Left ventricle myocardium inferior (tissue), 1 donor: Measurements from ENCODE around the gene FHDC1. TPM values are rescaled to one million over a fixed set of nuclear protein-coding genes. Genes with fewer than 3 reads are reported as not detected.

Source experiments
- DNase-seq: peaks from one replicate; pipeline ENCODE4 v3.0.0-alpha.2; 2020
- H3K27ac ChIP-seq: fragments of 200-600 bp; replicated peaks from 2 replicates; pipeline ENCODE4 v1.8.0; 2021
- H3K27me3 ChIP-seq: fragments of 200-600 bp; 2 replicates; pipeline ENCODE4 v1.8.0; 2021; ENCODE audit warnings: low read depth
- H3K36me3 ChIP-seq: fragments of 200-600 bp; 2 replicates; pipeline ENCODE4 v1.8.0; 2021
- H3K4me1 ChIP-seq: fragments of 200-600 bp; 2 replicates; pipeline ENCODE4 v1.8.0; 2021
- H3K4me3 ChIP-seq: fragments of 200-600 bp; 2 replicates; pipeline ENCODE4 v1.8.0; 2021; ENCODE audit warnings: mild to moderate bottlenecking, moderate library complexity
- H3K9me3 ChIP-seq: fragments of 200-600 bp; replicated peaks from 2 replicates; pipeline ENCODE4 v1.8.0; 2021
- CTCF ChIP-seq: fragments of 200-600 bp; IDR thresholded peaks from 2 replicates; pipeline ENCODE4 v1.8.0; 2021; ENCODE audit warnings: antibody characterized with exemption, mild to moderate bottlenecking, borderline replicate concordance
- intact Hi-C: fragments of 100-400 bp; cut with micrococcal nuclease; formaldehyde crosslinking; loops from one replicate; pipeline ENCODE4 v1.11.0; 2022
- total RNA-seq: library from RNA; stranded (reverse); fragmentation: NEBNext Ultra II Directional; extraction: Animal tissue kit (Norgen Biotek cat#: 25700); gene quantifications from one replicate; pipeline ENCODE4 v1.2.1, GENCODE V29; 2021
- donor health status: DM: no; HTN: yes; CAD: no; lungs with severe emphysema.

FHDC1 gene
- total RNA-seq, 1 donor from 2014 or later, result 0.38 TPM

DNA sequence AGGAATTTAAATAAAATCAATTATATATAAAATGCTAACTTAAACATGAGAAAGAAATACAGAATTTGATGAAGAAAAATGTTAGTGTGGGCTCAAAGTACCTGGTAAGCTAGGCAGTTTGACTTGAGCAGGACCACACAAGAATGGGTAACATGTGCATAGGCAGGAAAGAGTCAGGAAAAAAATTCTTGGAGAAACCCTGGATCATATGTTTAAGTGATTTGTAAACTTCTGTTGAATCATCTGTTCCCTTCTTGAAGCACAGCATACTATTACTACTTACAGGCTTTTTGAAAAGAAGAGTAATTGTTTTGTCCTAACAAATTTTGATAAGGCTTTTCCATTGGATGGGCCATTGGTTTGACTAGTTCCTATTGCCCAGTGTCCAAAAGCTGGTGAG, 37.5 kb upstream of the FHDC1 start:
- peaks cover 9% of the 10 kb centered on the region for H3K4me1 ChIP-seq
- no peak for TF ChIP-seq CTCF
- peaks cover 6% of the 10 kb centered on the region for H3K36me3 ChIP-seq
- no peak overlapping the region for H3K4me3 ChIP-seq
- intact Hi-C loops, result no loop called here
- H3K9me3 ChIP-seq, result no peaks in the 10 kb centered on the region
- no peak overlapping the region for H3K27ac ChIP-seq
- DNase-seq, result no peak
- H3K27me3 ChIP-seq, result no peaks in the 10 kb centered on the region

GRCh38 chr4:152900395-152900794, 35.7 kb upstream of the FHDC1 start:
- no peak overlapping the region for H3K27ac ChIP-seq
- no peak overlapping the region for H3K4me3 ChIP-seq
- TF ChIP-seq CTCF, result no peak
- H3K36me3 ChIP-seq, result peaks cover 12% of the 10 kb centered on the region
- peaks cover 9% of the 10 kb centered on the region for H3K4me1 ChIP-seq
- DNase-seq, result no peak
- intact Hi-C loops, result no loop called here
- no peaks in the 10 kb centered on the region for H3K27me3 ChIP-seq
- H3K9me3 ChIP-seq, result no peaks in the 10 kb centered on the region

DNA sequence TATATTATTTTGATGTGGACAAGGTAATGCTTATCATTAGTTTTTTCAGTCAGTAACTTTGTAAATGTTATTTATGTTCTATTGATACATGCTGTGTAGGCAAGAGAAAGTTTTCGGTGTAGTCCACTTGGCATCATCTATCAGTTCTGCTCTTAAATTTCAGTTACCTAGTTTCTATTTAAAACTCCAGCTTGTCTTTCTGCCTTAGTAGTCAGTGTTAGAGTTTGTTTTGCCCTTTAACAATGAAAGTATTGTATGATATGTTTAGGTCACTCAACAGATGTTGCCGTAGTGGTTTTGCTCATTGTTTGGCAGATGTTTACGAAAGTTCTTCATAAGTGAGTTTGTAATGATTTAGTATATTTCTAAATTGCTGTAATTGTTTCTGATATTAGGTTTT, 34.9 kb upstream of the FHDC1 start:
- no peaks in the 10 kb centered on the region for H3K9me3 ChIP-seq
- H3K4me3 ChIP-seq, result no peak overlapping the region
- peaks cover 17% of the 10 kb centered on the region for H3K36me3 ChIP-seq
- DNase-seq, result no peak
- H3K27me3 ChIP-seq, result no peaks in the 10 kb centered on the region
- no peak overlapping the region for H3K27ac ChIP-seq
- TF ChIP-seq CTCF, result no peak
- intact Hi-C loops, result no loop called here
- H3K4me1 ChIP-seq, result peaks cover 9% of the 10 kb centered on the region

DNA sequence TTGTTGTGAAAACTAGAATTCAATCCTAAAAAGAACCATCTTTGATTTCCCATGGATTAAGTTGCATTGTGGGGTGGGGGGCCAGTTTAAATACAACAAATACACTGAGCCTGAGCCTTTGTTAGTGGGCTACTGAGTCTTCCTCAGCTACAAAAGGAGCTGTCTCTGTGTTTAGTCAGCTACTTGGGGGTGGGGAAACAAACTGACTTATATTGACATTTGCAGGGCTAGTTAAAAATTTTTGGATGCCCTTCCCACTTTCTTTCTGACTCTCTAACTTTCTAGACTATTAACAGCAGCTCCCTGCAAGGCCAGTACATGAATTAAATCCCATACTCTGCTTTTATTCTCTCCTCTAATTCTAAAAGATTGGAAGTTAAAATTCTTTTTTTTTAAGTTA, 32.5 kb upstream of the FHDC1 start:
- peaks cover 9% of the 10 kb centered on the region for H3K4me1 ChIP-seq
- DNase-seq, result no peak
- H3K27me3 ChIP-seq, result no peaks in the 10 kb centered on the region
- H3K36me3 ChIP-seq, result peaks cover 30% of the 10 kb centered on the region
- intact Hi-C loops, result no loop called here
- H3K27ac ChIP-seq, result no peak overlapping the region
- no peak for TF ChIP-seq CTCF
- H3K9me3 ChIP-seq, result no peaks in the 10 kb centered on the region
- no peak overlapping the region for H3K4me3 ChIP-seq

DNA sequence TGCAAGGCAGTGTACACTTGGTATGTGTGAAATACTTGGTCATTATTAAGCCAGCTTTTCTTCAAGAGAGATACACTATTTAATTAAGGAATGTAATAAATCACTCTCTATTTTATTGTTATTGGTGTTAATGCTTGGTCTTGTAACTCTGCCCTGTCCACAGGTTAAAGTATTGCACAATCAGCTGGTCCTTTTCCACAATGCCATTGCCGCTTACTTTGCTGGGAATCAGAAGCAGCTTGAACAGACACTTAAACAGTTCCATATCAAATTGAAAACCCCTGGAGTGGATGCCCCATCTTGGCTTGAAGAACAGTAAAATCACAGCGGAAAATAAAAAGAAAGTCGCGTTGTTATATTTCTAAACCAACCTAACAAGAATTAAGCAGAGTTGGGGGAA, 26.2 kb upstream of the FHDC1 start:
- no peaks in the 10 kb centered on the region for H3K27me3 ChIP-seq
- H3K27ac ChIP-seq, result no peak overlapping the region
- H3K4me1 ChIP-seq, result no peaks in the 10 kb centered on the region
- no peak for TF ChIP-seq CTCF
- no peak overlapping the region for H3K4me3 ChIP-seq
- intact Hi-C loops, result no loop called here
- no peaks in the 10 kb centered on the region for H3K9me3 ChIP-seq
- peaks cover 35% of the 10 kb centered on the region for H3K36me3 ChIP-seq
- no peak for DNase-seq

DNA sequence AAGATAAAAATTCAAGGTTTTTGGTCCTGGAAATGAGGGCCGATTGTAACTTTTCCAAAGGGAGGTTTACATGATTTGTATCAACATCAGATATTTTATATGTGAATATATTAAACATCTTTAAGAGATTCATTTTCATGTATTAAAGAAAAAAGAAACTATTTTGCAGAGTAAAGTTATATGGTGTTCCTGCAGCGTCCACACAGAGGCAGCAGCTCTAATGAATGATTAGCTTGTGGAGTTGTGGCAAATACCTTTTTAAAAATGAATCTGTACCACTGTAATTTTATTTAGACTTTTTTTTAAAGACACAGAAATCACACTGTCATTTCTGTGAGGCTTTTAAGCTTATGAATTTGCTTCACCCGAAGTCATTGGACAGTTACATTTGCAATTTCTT, 25.6 kb upstream of the FHDC1 start:
- H3K27me3 ChIP-seq, result no peaks in the 10 kb centered on the region
- peaks cover 35% of the 10 kb centered on the region for H3K36me3 ChIP-seq
- no peak overlapping the region for H3K4me3 ChIP-seq
- no peak for TF ChIP-seq CTCF
- H3K9me3 ChIP-seq, result no peaks in the 10 kb centered on the region
- intact Hi-C loops, result no loop called here
- DNase-seq, result no peak
- H3K4me1 ChIP-seq, result no peaks in the 10 kb centered on the region
- no peak overlapping the region for H3K27ac ChIP-seq
